H1 (cell line): ENCODE measurements around the gene DUOXA2. TPM values are rescaled to one million over a fixed set of nuclear protein-coding genes. Genes with fewer than 3 reads are reported as not detected.

Source experiments
- CTCF ChIA-PET: fragments of 300-600 bp; sonication (Branson Sonifier 250); formaldehyde crosslinking; loops from one replicate; lab custom pipeline; 2021; ENCODE audit not compliant: partially characterized antibody; lab: Charles Lee
- POLR2A ChIA-PET: fragments of 300-600 bp; sonication (Branson Sonifier 250); formaldehyde crosslinking; loops from one replicate; lab custom pipeline; 2021; ENCODE audit warnings: inconsistent platforms; ENCODE audit not compliant: partially characterized antibody; lab: Charles Lee
- DNase-seq, 2 experiments: peaks; one replicate each; pipeline versions ENCODE4 v3.0.0 to v3.0.0-alpha.2; 2010 to 2022; ENCODE audit warnings: low spot score in 2 of 2, low read depth in 1 of 2, mixed read lengths in 1 of 2
- FAIRE-seq: peaks from 2 replicates; lab custom pipeline; 2011; peaks lifted over from hg19 to GRCh38; lab: Jason Lieb, UNC
- H2AFZ ChIP-seq: 2 replicates; pipeline ENCODE4 v1.8.1; 2012; ENCODE audit warnings: low read length, inconsistent platforms
- H2AK5ac ChIP-seq: 2 replicates; pipeline ENCODE4 v1.6.1; 2013; ENCODE audit warnings: low read depth, low read length
- H2BK120ac ChIP-seq: replicated peaks from 2 replicates; pipeline ENCODE3; 2013; ENCODE audit warnings: low read depth, low read length, inconsistent platforms
- H2BK12ac ChIP-seq: 2 replicates; pipeline ENCODE4 v1.6.1; 2013; ENCODE audit warnings: low read depth, low read length
- H2BK15ac ChIP-seq: 2 replicates; pipeline ENCODE4 v1.6.1; 2013; ENCODE audit warnings: low read length
- H2BK20ac ChIP-seq: 2 replicates; pipeline ENCODE4 v1.6.1; 2013; ENCODE audit warnings: low read length
- H2BK5ac ChIP-seq: 2 replicates; pipeline ENCODE4 v1.6.1; 2013; ENCODE audit warnings: low read depth, low read length
- H3K14ac ChIP-seq: 2 replicates; pipeline ENCODE4 v1.6.1; 2013; ENCODE audit warnings: inconsistent platforms; ENCODE audit not compliant: insufficient read length
- H3K18ac ChIP-seq: 2 replicates; pipeline ENCODE4 v1.6.1; 2013; ENCODE audit warnings: low read length; ENCODE audit errors: extremely low read depth
- H3K23ac ChIP-seq: 2 replicates; pipeline ENCODE4 v1.6.1; 2013; ENCODE audit warnings: inconsistent platforms; ENCODE audit not compliant: insufficient read length
- H3K23me2 ChIP-seq: 2 replicates; pipeline ENCODE4 v1.6.1; 2013; ENCODE audit warnings: low read depth, low read length
- H3K27ac ChIP-seq: 2 replicates; pipeline ENCODE4 v1.6.1; 2011; ENCODE audit warnings: low read depth, low read length, inconsistent platforms
- H3K27me3 ChIP-seq, 4 experiments: replicated peaks in 1 of 4; 1 replicate in 1 of 4; 2 replicates in 3 of 4; pipeline versions ENCODE4 v1.6.1 to v1.8.1; 2011 to 2013; ENCODE audit warnings: low read length in 3 of 4, mild to moderate bottlenecking in 3 of 4, inconsistent platforms in 2 of 4, mixed read lengths in 2 of 4, moderate library complexity in 1 of 4; ENCODE audit not compliant: control insufficient read depth in 3 of 4, insufficient read depth in 3 of 4; ENCODE audit errors: extremely low read depth in 1 of 4
- H3K36me3 ChIP-seq, 4 experiments: 2 replicates each; pipeline versions ENCODE4 v1.6.1 to v1.8.1; 2011 to 2013; ENCODE audit warnings: mild to moderate bottlenecking in 4 of 4, low read length in 3 of 4, moderate library complexity in 2 of 4, control low read depth in 1 of 4, inconsistent platforms in 1 of 4; ENCODE audit not compliant: insufficient read depth in 4 of 4, control insufficient read depth in 2 of 4
- H3K4ac ChIP-seq: replicated peaks from 2 replicates; pipeline ENCODE3; 2013; ENCODE audit warnings: low read length, low read depth, mixed read lengths, inconsistent platforms; ENCODE audit not compliant: insufficient read length
- H3K4me1 ChIP-seq, 4 experiments: replicated peaks in 1 of 4; 1 replicate in 1 of 4; 2 replicates in 3 of 4; pipeline versions ENCODE4 v1.6.1 to v1.8.1; 2011 to 2013; ENCODE audit warnings: low read length in 3 of 4, inconsistent platforms in 2 of 4, mixed read lengths in 1 of 4; ENCODE audit not compliant: insufficient read depth in 4 of 4, control insufficient read depth in 3 of 4
- H3K4me2 ChIP-seq, 2 experiments: 2 replicates each; pipeline versions ENCODE4 v1.6.1 to v1.8.1; 2011 to 2013; ENCODE audit warnings: low read depth in 2 of 2, low read length in 2 of 2, control low read depth in 1 of 2, inconsistent platforms in 1 of 2, mild to moderate bottlenecking in 1 of 2; ENCODE audit not compliant: insufficient read depth in 1 of 2
- H3K4me3 ChIP-seq, 4 experiments: fragments of 200-600, 300-600 bp in 1 of 4; sonication (generic), shearing (Covaris generic), sonication (Bioruptor Twin) in 1 of 4; 2 replicates each; pipeline versions ENCODE4 v1.5.1 to v1.8.1; 2011 to 2016; ENCODE audit warnings: low read length in 4 of 4, low read depth in 3 of 4, control low read depth in 2 of 4, inconsistent platforms in 2 of 4, mild to moderate bottlenecking in 2 of 4, mixed read lengths in 1 of 4, moderate library complexity in 1 of 4; ENCODE audit not compliant: insufficient read depth in 2 of 4; ENCODE audit errors: extremely low read depth in 1 of 4
- H3K56ac ChIP-seq: replicated peaks from 2 replicates; pipeline ENCODE3; 2013; ENCODE audit warnings: low read depth, mild to moderate bottlenecking, mixed read lengths, low read length, inconsistent platforms; ENCODE audit not compliant: insufficient read length
- H3K79me1 ChIP-seq: 2 replicates; pipeline ENCODE4 v1.6.1; 2013; ENCODE audit warnings: low read depth, low read length, control low read depth
- H3K79me2 ChIP-seq, 2 experiments: 2 replicates each; pipeline versions ENCODE4 v1.6.1 to v1.8.1; 2012 to 2013; ENCODE audit warnings: low read length in 2 of 2, mild to moderate bottlenecking in 2 of 2, inconsistent platforms in 1 of 2; ENCODE audit not compliant: insufficient read depth in 2 of 2, control insufficient read depth in 1 of 2
- H3K9ac ChIP-seq, 4 experiments: replicated peaks in 1 of 4; 1 replicate in 1 of 4; 2 replicates in 3 of 4; pipeline versions ENCODE4 v1.6.1 to v1.8.1; 2011 to 2013; ENCODE audit warnings: low read depth in 3 of 4, low read length in 3 of 4, control low read depth in 2 of 4, mild to moderate bottlenecking in 2 of 4, moderate library complexity in 2 of 4, inconsistent platforms in 1 of 4; ENCODE audit errors: extremely low read depth in 1 of 4
- H3K9me3 ChIP-seq, 2 experiments: 2 replicates each; pipeline versions ENCODE4 v1.6.1 to v1.8.1; 2012 to 2013; ENCODE audit warnings: mild to moderate bottlenecking in 2 of 2, moderate library complexity in 2 of 2, control low read depth in 1 of 2, inconsistent platforms in 1 of 2, low read depth in 1 of 2, low read length in 1 of 2, mixed read lengths in 1 of 2; ENCODE audit not compliant: insufficient read depth in 2 of 2
- H4K20me1 ChIP-seq, 2 experiments: replicated peaks in 1 of 2; 2 replicates each; pipeline versions ENCODE3 to v1.8.1; 2011 to 2013; ENCODE audit warnings: inconsistent platforms in 2 of 2, low read length in 2 of 2, mild to moderate bottlenecking in 1 of 2; ENCODE audit not compliant: insufficient read depth in 2 of 2, control insufficient read depth in 1 of 2
- H4K5ac ChIP-seq: 2 replicates; pipeline ENCODE4 v1.6.1; 2013; ENCODE audit warnings: low read length, low read depth, mixed read lengths, inconsistent platforms; ENCODE audit not compliant: insufficient read length
- H4K8ac ChIP-seq: 2 replicates; pipeline ENCODE4 v1.8.0; 2013; ENCODE audit warnings: mild to moderate bottlenecking, moderate library complexity, low read length, inconsistent platforms; ENCODE audit not compliant: insufficient read depth; ENCODE audit errors: extremely low read depth
- H4K91ac ChIP-seq: replicated peaks from 2 replicates; pipeline ENCODE3; 2013; ENCODE audit warnings: low read length, mixed read lengths, inconsistent platforms; ENCODE audit not compliant: insufficient read length
- CBX8 ChIP-seq: fragments of 300-800, 300-1000 bp; sonication (generic); IDR thresholded peaks from 2 replicates; pipeline ENCODE4 v1.7.1; 2016; ENCODE audit warnings: low read depth, low read length, borderline replicate concordance
- CEBPB ChIP-seq: IDR thresholded peaks from 2 replicates; pipeline ENCODE4 v1.6.1; 2012; ENCODE audit warnings: low read depth, low read length
- EGR1 ChIP-seq: IDR thresholded peaks from 2 replicates; pipeline ENCODE4 v1.6.1; 2011; ENCODE audit warnings: low read depth, low read length, borderline replicate concordance
- EZH2 ChIP-seq: fragments of 200-600 bp; sonication (generic); IDR thresholded peaks from 2 replicates; pipeline ENCODE4 v1.7.1; 2012; ENCODE audit warnings: low read depth, mild to moderate bottlenecking, moderate library complexity, low read length, inconsistent platforms; ENCODE audit not compliant: severe bottlenecking
- FOSL1 ChIP-seq: IDR thresholded peaks from 2 replicates; pipeline ENCODE4 v1.6.1; 2011; ENCODE audit warnings: mild to moderate bottlenecking, low read depth, low read length, moderate library complexity; ENCODE audit not compliant: insufficient read depth
- HDAC6 ChIP-seq: IDR thresholded peaks from one replicate; pipeline ENCODE4 v1.7.1; 2012; ENCODE audit warnings: low read depth, mild to moderate bottlenecking, inconsistent platforms, low read length, moderate library complexity
- POU5F1 ChIP-seq: IDR thresholded peaks from 2 replicates; pipeline ENCODE4 v1.6.1; 2011; ENCODE audit warnings: low read depth, mild to moderate bottlenecking, low read length, moderate library complexity
- RNF2 ChIP-seq: fragments of 200-900, 300-1000 bp; sonication (generic); IDR thresholded peaks from 2 replicates; pipeline ENCODE4 v1.7.1; 2016; ENCODE audit warnings: borderline replicate concordance, low read depth, mild to moderate bottlenecking, antibody characterized with exemption, low read length; ENCODE audit not compliant: poor library complexity, severe bottlenecking; ENCODE audit errors: missing control alignments
- TAF1 ChIP-seq: IDR thresholded peaks from 2 replicates; pipeline ENCODE4 v1.6.1; 2011; ENCODE audit warnings: mild to moderate bottlenecking, low read depth, low read length
- TBP ChIP-seq: IDR thresholded peaks from 2 replicates; pipeline ENCODE4 v1.6.1; 2011; ENCODE audit warnings: low read depth, low read length, improper control_type of control experiment
- YY1 ChIP-seq: IDR thresholded peaks from 2 replicates; pipeline ENCODE4 v1.6.1; 2011; ENCODE audit warnings: low read depth, mild to moderate bottlenecking, low read length
- WGBS, 2 experiments: shearing (Covaris generic) in 1 of 2; methylation state at CpG; one replicate each; pipeline versions ENCODE4 v1.1.6 to v1.1.7; 2013 to 2015; ENCODE audit warnings: low lambda C conversion rate in 2 of 2, mixed read lengths in 2 of 2, inconsistent platforms in 1 of 2, low coverage in 1 of 2, missing lambda C conversion rate in 1 of 2; ENCODE audit not compliant: insufficient replicate concordance in 2 of 2, insufficient coverage in 1 of 2, insufficient read length in 1 of 2; ENCODE audit errors: extremely low coverage in 1 of 2, missing lambda C conversion rate in 1 of 2; 5-methylcytosine and 5-hydroxymethylcytosine counted together
- polyA plus RNA-seq, 7 experiments: library from polyadenylated mRNA; depleted of rRNA in 3 of 7; stranded (reverse) in 5 of 7; unstranded in 2 of 7; fragments of >200 nt in 5 of 7; fragments of 200-250 nt in 2 of 7; gene quantifications; 1 replicate in 5 of 7; 2 replicates in 1 of 7; 4 replicates in 1 of 7; pipeline versions ENCODE4 v1.2.1 to v1.2.3, GENCODE V29; 2011 to 2013; ENCODE audit warnings: missing spikeins in 2 of 7, mixed read lengths in 2 of 7
- total RNA-seq: library from RNA; stranded (reverse); fragmentation: NEBNext Ultra II Directional; extraction: Animal tissue kit (Norgen Biotek cat#: 25700); gene quantifications from 2 replicates; pipeline ENCODE4 v1.2.1, GENCODE V29; 2021
- TF ChIP-seq, protein P1 (sequence below): IDR thresholded peaks from 2 replicates; pipeline ENCODE4 v1.6.1; 2012; ENCODE audit warnings: inconsistent platforms
- TF ChIP-seq, protein P2 (sequence below): IDR thresholded peaks from 2 replicates; pipeline ENCODE4 v1.6.1; 2011; ENCODE audit warnings: low read depth, mild to moderate bottlenecking, low read length; ENCODE audit not compliant: insufficient read depth

DUOXA2 gene
- total and polyA plus RNA-seq, 2 of the 8 experiments (the other 6 are each of a cell fraction or from before 2014, with no cell fraction given) = 0.05 TPM; not detected in 1

DNA sequence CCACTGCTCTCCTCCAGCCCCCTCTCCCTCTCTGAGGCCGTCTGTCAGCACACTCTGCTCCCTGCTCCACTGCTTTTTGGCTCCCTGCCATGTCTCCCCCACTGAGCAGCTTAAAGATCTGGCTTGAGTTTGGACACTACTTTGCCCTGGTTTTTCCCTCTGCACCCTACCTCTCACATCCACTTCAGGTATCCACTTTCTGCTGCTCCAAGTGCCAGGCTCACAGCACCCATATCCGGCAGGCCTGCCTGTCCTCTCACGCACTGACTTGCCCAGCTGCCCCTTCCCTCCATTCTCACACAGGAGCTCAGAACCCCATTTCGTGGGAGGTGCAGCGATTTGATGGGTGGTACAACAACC lies 19.4 kb downstream of the DUOXA2 start:
- DNase-seq = no peak
- TF ChIP-seq HDAC6 (no peak), POU5F1 (no peak), TAF1 (no peak), EGR1 (no peak), CEBPB (no peak), CBX8 (no peak), EZH2 (no peak), TBP (no peak), FOSL1 (no peak), YY1 (no peak), RNF2 (no peak)
- TF ChIP-seq, protein P1, sequence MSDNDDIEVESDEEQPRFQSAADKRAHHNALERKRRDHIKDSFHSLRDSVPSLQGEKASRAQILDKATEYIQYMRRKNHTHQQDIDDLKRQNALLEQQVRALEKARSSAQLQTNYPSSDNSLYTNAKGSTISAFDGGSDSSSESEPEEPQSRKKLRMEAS = no peak
- TF ChIP-seq, protein P2, sequence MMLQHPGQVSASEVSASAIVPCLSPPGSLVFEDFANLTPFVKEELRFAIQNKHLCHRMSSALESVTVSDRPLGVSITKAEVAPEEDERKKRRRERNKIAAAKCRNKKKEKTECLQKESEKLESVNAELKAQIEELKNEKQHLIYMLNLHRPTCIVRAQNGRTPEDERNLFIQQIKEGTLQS = no peak
- Histone ChIP-seq H3K4me1 (peaks cover 0 to 10% (median 6%) of the 10 kb centered on the region in 4 experiments; a peak in 5 of 7 replicates), H3K79me2 (no peaks in the 10 kb centered on the region), H3K14ac (no peak overlapping the region), H3K79me1 (no peaks in the 10 kb centered on the region), H3K23ac (no peak overlapping the region), H2BK5ac (no peak overlapping the region), H3K36me3 (no peaks in the 10 kb centered on the region), H3K27ac (no peak overlapping the region), H2AFZ (no peak overlapping the region), H2BK20ac (no peak overlapping the region), H3K27me3 (peaks cover 73 to 90% (median 81%) of the 10 kb centered on the region in 4 experiments), H3K4me2 (no peak overlapping the region), H3K23me2 (peaks cover 5% of the 10 kb centered on the region; the same call in 1 of the 2 replicates), H3K9me3 (no peaks in the 10 kb centered on the region), H4K8ac (no peak overlapping the region), H2BK120ac (no peak overlapping the region), H3K56ac (no peak overlapping the region), H4K91ac (no peak overlapping the region), H4K5ac (no peak overlapping the region), H2AK5ac (no peak overlapping the region), H3K4ac (no peak overlapping the region), H3K9ac (no peak overlapping the region), H4K20me1 (peaks cover 0 to 2% of the 10 kb centered on the region in 2 experiments), H3K4me3 (no peak overlapping the region), H2BK12ac (no peak overlapping the region), H3K18ac (no peak overlapping the region), H2BK15ac (no peak overlapping the region; the same call in 1 of the 2 replicates)
- ChIA-PET POLR2A (interaction anchor here (1.9 kb wide), 1 partner anchor 17 kb away, joined by 4 read pairs; no protein-coding TSS in a partner anchor), CTCF (interaction anchor here (0.6 to 7.9 kb wide), 8 partner anchors 10 to 1128 kb away, joined by 3 to 45 read pairs (median 5); partner anchors contain the start of genes DUOX2 and DUOXA2)
- WGBS, 2 experiments = 84% methylated on average over 5 of the region's 5 CpGs; no CpG with 5 or more reads in 1 of the 2 experiments
- no peak for FAIRE-seq
